NCI-H1092 treated with DMSO at 0.1 percent for 48 hours (cell line): Measurements from ENCODE around the gene ZDHHC14.
"Not testable (repeated sequence)": the region's sequence is repeated elsewhere in the genome, so short reads cannot be mapped to it uniquely, and the experiment has no call there.

Experiments used
- DNase-seq: peaks from one replicate; lab custom pipeline; 2025; lab: John Stamatoyannopoulos, UW

ZDHHC14 gene

GRCh38 chr6:157691621-157692020 is 310.6 kb downstream of the ZDHHC14 start:
- not testable (repeated sequence) for DNase-seq

GRCh38 chr6:157693867-157694266 is 312.9 kb downstream of the ZDHHC14 start:
- no peak for DNase-seq

DNA sequence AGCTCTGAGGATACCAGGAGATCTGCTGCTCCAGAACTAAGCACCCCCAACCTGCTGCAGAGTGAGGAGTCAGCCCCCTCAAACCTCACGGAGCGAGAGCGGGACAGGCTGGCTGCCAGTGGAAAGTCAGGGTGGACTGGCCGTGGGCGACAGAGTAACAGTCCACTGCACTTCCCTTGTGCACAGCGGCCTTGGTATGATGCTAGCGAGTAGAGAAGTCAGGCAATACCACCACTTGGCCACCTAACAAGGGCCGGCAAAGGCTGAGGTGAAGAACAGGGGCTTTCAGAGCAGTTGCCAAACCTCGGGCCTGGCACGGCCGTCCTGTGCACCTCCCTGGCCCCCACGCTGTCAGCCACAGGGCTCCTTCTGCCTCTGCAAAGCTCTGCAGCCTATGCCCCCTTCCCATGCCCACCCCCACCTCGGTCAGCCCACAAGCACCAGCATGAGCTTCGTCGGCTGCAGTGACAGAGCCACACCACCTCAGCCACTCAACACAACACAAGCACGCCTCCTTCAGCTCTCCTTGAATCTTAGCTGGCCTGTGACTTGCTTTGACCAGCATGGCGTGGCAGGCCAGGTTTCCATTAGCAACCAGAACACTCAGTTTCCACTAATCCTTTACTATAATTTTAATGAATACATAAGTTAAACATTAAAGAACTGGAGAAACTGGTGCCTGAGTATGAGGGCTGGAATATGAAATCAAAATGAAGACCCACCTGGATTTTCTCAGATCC is 314.5 kb downstream of the ZDHHC14 start:
- no peak for DNase-seq

GRCh38 chr6:157699777-157700636 is 319.0 kb downstream of the ZDHHC14 start:
- no peak for DNase-seq

GRCh38 chr6:157706351-157706750 is 325.4 kb downstream of the ZDHHC14 start:
- not testable (repeated sequence) for DNase-seq

GRCh38 chr6:157706883-157707282 is 325.9 kb downstream of the ZDHHC14 start:
- no peak for DNase-seq

DNA sequence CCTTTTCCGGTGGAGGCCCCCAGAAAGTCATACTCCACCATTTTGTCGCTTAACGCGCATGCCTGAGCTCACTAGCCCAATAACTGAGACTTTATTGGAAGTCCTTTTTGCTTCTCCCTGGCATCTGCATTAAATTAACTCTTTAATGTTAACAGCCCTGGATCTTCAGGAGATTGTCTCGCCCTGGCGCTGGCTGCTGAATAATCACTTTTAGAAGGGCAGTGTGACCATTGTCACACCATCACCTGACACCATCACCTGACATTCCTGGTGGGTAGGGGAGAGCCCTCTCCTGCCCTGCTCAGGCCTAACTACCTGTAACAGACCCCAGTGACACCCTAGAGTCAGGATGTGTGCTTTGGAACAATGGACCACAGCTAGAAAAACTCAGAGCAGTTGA is 326.6 kb downstream of the ZDHHC14 start:
- DNase-seq: no peak

DNA sequence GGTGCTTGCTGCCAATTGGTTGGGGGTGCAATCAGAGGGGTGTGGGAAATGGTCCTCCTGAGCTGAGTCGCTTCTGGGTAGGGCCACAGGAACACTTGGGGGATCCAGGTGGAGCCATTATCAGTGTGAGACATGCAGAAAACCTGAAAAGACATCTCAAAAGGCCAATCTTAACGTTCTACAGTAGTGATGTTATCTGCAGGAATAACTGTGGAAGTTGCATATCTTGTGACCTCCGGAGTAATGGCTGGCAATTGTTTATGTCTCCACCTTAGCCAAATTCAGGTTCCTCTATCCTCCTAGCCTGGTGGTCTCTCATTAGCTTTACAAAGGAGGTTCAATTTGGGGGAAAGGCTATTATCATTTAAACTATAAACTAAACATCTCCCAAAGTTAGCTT is 327.2 kb downstream of the ZDHHC14 start:
- DNase-seq: no peak

DNA sequence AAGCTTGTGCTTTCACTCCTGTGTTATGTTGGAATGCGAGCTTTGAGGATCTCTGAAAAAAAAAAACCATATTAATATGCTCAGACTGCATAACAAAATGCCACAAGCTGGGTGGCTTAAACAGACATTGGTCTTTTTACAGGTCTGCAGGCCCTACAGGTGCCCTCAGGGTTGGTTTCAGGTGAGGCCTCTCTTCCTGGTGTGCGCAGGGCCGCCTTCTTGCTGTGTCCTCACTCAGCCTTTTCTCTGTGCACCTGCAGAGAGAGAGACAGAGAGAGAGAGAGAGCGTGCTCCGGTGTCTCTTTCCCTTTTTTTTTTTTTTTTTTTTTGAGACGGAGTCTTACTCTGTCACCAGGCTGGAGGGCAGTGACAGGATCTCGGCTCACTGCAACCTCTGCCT is 327.9 kb downstream of the ZDHHC14 start:
- no peak for DNase-seq

GRCh38 chr6:157709555-157709954 is 328.6 kb downstream of the ZDHHC14 start:
- DNase-seq: no peak

DNA sequence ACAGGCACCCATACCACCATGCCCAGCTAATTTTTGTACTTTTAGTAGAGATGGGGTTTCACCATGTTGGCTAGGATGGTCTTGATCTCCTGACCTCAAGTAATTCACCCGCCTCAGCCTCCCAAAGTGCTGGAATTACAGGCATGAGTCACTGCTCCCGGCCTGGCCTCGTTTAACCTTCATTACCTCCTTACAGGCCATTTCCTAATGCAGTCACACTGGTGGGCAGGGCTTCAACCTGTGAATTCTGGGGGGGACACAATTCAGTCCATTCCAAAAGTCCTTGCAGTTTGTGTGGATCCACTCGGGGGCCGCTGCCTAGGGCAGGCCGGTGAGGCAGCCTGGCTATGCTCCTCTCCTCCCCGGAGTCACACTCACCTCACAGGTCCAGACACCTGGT is 329.6 kb downstream of the ZDHHC14 start:
- DNase-seq: no peak

DNA sequence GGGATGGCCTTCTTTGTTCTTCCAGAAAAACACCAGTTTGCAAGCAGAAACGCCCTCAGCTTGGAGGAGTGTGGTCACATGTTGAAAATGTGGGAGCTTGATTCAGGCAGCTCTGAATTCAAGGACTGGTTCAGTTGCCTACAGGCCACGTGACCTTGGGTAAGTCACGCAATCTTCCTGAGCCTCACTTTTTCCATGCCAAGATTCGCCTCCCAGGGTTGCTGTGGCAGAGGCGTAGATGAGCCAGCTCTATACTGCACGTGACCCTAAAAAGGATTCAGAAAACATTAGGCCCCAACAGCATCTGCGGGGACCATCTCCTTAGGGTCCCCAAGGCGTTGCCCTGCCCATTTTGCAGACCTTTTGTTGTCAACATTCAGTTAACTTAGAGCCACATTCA is 330.1 kb downstream of the ZDHHC14 start:
- no peak for DNase-seq

GRCh38 chr6:157712585-157713295 is 331.8 kb downstream of the ZDHHC14 start:
- DNase-seq: no peak

- DNase-seq: no peak
Measured at GRCh38 chr6:157713451-157714152, 332.6 kb downstream of the ZDHHC14 start.

DNA sequence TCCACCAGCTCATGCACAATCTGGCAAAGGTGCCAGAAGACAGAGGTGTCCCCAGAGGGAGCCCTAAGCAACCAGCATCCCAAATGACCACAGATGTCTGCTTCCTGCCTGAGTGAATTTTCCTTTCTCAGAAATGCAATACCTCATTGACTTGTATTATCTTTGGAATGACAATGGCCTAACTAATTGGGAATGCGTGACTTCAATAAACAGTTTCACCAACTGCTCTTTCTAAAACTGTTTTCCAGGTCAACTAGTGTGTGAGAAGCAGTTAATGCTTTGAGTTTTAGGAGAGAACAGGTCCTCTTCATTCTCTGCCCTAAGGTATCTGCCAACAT is 333.1 kb downstream of the ZDHHC14 start:
- no peak for DNase-seq

DNA sequence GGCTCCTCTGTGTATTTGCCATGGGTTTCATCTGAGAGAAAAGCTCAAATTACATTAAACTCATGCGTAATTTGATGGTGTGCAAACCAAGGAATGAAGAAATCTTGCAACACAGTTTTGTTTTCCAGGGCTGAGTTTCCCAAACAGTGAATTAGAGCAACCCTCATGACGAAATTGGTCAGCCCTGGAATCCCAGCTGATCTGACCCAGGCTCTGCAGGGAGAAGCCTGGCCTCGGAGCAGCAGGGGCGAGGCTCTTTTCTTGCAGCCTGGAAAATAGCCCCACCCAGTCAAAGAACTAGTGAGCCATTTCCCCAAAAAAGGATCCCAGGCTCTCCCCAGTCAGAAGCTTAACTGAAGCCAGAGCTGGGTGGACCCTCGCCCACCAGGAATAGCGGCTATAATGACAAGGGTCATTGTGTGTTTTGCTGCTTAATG is 334.8 kb downstream of the ZDHHC14 start:
- no peak for DNase-seq

DNA sequence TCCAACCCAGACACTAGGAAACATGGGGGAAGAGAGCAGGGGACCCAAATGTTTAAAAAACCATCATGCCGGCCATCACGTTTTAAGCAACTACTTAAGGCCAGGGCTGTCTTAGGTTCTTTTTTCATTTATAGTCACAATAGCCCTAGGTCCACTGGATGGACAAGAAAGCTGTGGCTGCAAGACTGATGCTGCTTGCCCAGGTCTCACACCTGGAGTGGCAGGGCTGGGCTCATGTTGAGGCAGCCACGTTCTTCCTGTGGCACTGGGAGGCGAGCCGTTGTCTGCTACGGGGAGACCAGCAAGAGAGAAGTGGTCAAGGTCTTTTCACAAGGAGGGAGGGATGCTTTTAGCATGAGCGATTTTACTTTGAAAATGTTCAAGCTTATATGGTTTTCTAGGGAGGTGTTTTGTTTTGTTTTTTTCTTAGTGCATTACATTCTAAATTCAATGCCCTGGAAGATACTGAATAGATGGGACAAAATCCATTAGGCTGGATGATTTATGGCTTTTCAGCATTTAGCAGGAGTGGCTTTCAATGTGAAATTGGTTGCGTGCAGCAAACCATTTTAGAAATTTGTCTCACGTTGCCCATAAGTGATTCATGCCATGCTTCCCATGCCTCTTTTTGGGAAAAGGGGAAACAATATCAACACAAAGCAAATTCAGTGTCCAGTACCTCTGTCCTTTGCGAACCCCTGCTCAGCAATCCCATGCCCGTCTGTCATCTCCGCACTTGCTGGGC is 335.4 kb downstream of the ZDHHC14 start:
- DNase-seq: no peak

- no peak for DNase-seq
Measured at GRCh38 chr6:157717340-157717748, 336.4 kb downstream of the ZDHHC14 start.

GRCh38 chr6:157718503-157719187 is 337.7 kb downstream of the ZDHHC14 start:
- no peak for DNase-seq

GRCh38 chr6:157720964-157721363 is 340.0 kb downstream of the ZDHHC14 start:
- DNase-seq: not testable (repeated sequence)

GRCh38 chr6:157721426-157721825 is 340.4 kb downstream of the ZDHHC14 start:
- DNase-seq: no peak
